WERI-Rb-1 (cell line): ENCODE measurements around the gene ATF3.
A peak's percentile ranks its signal among the peaks of the same experiment; 100 is the strongest.

Source experiments
- DNase-seq: peaks from one replicate; pipeline ENCODE4 v3.0.0-alpha.2; 2020
- H3K27ac ChIP-seq: fragments of 250-450 bp; sonication (Bioruptor Pico); 2 replicates; pipeline ENCODE4 v1.5.1; 2020; ENCODE audit warnings: mild to moderate bottlenecking, moderate library complexity
- H3K27me3 ChIP-seq: fragments of 250-450 bp; sonication (Bioruptor Pico); 2 replicates; pipeline ENCODE4 v1.5.1; 2021; ENCODE audit warnings: mild to moderate bottlenecking, low read depth, moderate library complexity; ENCODE audit not compliant: insufficient read depth, severe bottlenecking
- H3K36me3 ChIP-seq: fragments of 250-450 bp; sonication (Bioruptor Pico); 2 replicates; pipeline ENCODE4 v1.5.1; 2020; ENCODE audit warnings: mild to moderate bottlenecking, moderate library complexity
- H3K4me3 ChIP-seq: 2 replicates; pipeline ENCODE4 v1.5.1; 2011; ENCODE audit warnings: low read depth, mild to moderate bottlenecking, control low read depth, low read length
- H3K9me3 ChIP-seq: fragments of 250-450 bp; sonication (Bioruptor Pico); 2 replicates; pipeline ENCODE4 v1.5.1; 2021; ENCODE audit warnings: mild to moderate bottlenecking, moderate library complexity; ENCODE audit not compliant: severe bottlenecking
- TF ChIP-seq, protein P1 (sequence below): IDR thresholded peaks from 2 replicates; pipeline ENCODE4 v1.5.1; 2011; ENCODE audit warnings: low read depth, mild to moderate bottlenecking, control low read depth, inconsistent platforms, low read length

The ATF3 gene, protein sequence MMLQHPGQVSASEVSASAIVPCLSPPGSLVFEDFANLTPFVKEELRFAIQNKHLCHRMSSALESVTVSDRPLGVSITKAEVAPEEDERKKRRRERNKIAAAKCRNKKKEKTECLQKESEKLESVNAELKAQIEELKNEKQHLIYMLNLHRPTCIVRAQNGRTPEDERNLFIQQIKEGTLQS

DNA sequence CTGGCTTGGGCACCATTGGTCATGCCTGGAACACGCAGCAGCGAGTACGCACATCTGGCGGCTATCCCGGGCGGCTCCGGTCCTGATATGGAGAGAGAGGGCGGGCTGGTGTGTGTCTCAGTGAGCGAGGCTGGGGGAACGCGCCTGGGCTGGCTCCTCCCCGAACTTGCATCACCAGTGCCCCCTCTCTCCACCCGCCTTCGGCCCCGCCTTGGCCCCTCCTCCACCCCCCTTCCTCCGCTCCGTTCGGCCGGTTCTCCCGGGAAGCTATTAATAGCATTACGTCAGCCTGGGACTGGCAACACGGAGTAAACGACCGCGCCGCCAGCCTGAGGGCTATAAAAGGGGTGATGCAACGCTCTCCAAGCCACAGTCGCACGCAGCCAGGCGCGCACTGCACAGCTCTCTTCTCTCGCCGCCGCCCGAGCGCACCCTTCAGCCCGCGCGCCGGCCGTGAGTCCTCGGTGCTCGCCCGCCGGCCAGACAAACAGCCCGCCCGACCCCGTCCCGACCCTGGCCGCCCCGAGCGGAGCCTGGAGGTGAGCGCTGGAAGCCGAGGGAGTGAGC is at the start of gene ATF3:
ATF3 (plus strand) TSS at position 370 of the 567 bp plus-strand sequence. CDS start 6,261 bp downstream, outside the sequence.
- DNase-seq, result peak; percentile 97
- H3K27ac ChIP-seq, result peak within 1 kb of the TSS; percentile 63
- peaks cover 31% of the 10 kb centered on the region for H3K27me3 ChIP-seq
- no peaks in the 10 kb centered on the region for H3K36me3 ChIP-seq
- peak within 1 kb of the TSS; percentile 42 for H3K4me3 ChIP-seq
- no peaks in the 10 kb centered on the region for H3K9me3 ChIP-seq
- TF ChIP-seq, protein P1, sequence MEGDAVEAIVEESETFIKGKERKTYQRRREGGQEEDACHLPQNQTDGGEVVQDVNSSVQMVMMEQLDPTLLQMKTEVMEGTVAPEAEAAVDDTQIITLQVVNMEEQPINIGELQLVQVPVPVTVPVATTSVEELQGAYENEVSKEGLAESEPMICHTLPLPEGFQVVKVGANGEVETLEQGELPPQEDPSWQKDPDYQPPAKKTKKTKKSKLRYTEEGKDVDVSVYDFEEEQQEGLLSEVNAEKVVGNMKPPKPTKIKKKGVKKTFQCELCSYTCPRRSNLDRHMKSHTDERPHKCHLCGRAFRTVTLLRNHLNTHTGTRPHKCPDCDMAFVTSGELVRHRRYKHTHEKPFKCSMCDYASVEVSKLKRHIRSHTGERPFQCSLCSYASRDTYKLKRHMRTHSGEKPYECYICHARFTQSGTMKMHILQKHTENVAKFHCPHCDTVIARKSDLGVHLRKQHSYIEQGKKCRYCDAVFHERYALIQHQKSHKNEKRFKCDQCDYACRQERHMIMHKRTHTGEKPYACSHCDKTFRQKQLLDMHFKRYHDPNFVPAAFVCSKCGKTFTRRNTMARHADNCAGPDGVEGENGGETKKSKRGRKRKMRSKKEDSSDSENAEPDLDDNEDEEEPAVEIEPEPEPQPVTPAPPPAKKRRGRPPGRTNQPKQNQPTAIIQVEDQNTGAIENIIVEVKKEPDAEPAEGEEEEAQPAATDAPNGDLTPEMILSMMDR, result no peak

GRCh38 chr1:212559929-212560328 is 48.6 kb upstream of the ATF3 start:
- Histone ChIP-seq H3K27me3 (no peaks in the 10 kb centered on the region), H3K9me3 (peaks cover 5% of the 10 kb centered on the region), H3K27ac (no peak overlapping the region), H3K4me3 (no peak overlapping the region), H3K36me3 (no peaks in the 10 kb centered on the region)
- DNase-seq, result no peak
- TF ChIP-seq, protein P1, result no peak

DNA sequence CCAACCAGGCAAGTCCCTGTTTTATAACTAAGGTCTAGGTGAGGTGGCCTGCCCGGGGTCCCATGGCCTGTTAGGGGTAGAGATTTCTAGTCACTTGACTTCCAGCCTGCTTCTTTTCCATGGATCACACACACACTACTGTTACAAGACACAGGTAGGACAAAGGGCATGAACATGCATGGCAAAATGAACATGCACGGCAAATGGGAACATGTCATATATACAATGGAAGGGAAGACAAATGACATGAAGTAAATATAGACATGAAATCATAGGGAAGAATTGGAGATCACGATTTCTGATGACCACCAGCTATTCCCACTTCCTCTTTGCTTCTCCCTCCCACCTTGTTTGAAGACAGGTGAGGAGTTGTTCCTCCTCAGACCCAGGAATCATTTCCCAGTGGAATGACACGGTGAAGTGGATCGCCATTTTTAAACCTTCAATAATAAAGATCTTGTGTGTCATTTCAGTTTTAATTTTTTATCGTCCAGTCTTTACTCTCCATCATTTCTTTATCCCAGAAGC is 47.6 kb upstream of the ATF3 start:
- H3K27ac ChIP-seq, result no peak overlapping the region
- no peaks in the 10 kb centered on the region for H3K27me3 ChIP-seq
- no peak for DNase-seq
- H3K4me3 ChIP-seq, result no peak overlapping the region
- TF ChIP-seq, protein P1, result no peak
- H3K9me3 ChIP-seq, result peaks cover 5% of the 10 kb centered on the region
- no peaks in the 10 kb centered on the region for H3K36me3 ChIP-seq

- TF ChIP-seq, protein P1, result no peak
- no peaks in the 10 kb centered on the region for H3K27me3 ChIP-seq
- DNase-seq, result no peak
- no peak overlapping the region for H3K27ac ChIP-seq
- H3K4me3 ChIP-seq, result no peak overlapping the region
- no peaks in the 10 kb centered on the region for H3K36me3 ChIP-seq
- peaks cover 5% of the 10 kb centered on the region for H3K9me3 ChIP-seq
Measured at GRCh38 chr1:212561501-212561931, 47.0 kb upstream of the ATF3 start.

DNA sequence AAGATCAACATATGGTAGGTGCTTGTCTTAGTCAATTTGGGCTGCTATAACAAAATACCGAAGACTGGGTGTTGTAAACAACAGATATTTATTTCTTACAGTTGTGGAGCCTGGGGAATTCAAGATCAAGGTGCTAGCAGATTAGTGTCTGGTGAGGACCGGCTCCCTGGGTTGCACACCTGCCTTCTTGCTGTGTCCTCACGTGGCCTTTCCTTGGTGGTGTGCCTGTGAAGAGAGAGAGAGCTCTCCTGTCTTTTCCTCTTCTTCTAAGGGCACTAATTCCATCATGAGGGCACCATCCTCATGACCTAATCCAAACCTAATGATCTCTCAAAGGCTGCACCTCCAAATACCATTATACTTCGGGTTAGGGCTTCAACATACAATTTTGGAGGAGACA is 45.8 kb upstream of the ATF3 start:
- no peaks in the 10 kb centered on the region for H3K36me3 ChIP-seq
- DNase-seq, result no peak
- H3K27me3 ChIP-seq, result no peaks in the 10 kb centered on the region
- no peak overlapping the region for H3K27ac ChIP-seq
- peaks cover 5% of the 10 kb centered on the region for H3K9me3 ChIP-seq
- H3K4me3 ChIP-seq, result no peak overlapping the region
- TF ChIP-seq, protein P1, result no peak

GRCh38 chr1:212565079-212565478 is 43.5 kb upstream of the ATF3 start:
- Histone ChIP-seq H3K27me3 (no peaks in the 10 kb centered on the region), H3K9me3 (peaks cover 5% of the 10 kb centered on the region), H3K4me3 (no peak overlapping the region), H3K27ac (no peak overlapping the region), H3K36me3 (no peaks in the 10 kb centered on the region)
- DNase-seq, result no peak
- TF ChIP-seq, protein P1, result no peak
